Calu3 (cell line): ENCODE results near the gene MATN1. TPM values are rescaled to one million over a fixed set of nuclear protein-coding genes. Genes with fewer than 3 reads are reported as not detected.

Experiments
- BruUV-seq: library from RNA; stranded (reverse); fragments of 400-500 nt; replicated peaks from 2 replicates; lab custom pipeline; 2021; lab: Mats Ljungman, UMichigan
- CTCF ChIA-PET: fragments of 300-600 bp; sonication (Branson Sonifier 250); formaldehyde crosslinking; loops from one replicate; lab custom pipeline; 2022; ENCODE audit warnings: antibody characterized with exemption; lab: Charles Lee
- DNase-seq: peaks from one replicate; pipeline ENCODE4 v3.0.0; 2022
- H3K27ac Mint-ChIP-seq: one replicate; pipeline ENCODE4 v1.8.0; 2022; ENCODE audit warnings: mixed read lengths; ENCODE audit not compliant: unreplicated experiment
- H3K27me3 Mint-ChIP-seq: one replicate; pipeline ENCODE4 v1.8.0; 2022; ENCODE audit warnings: mixed read lengths; ENCODE audit not compliant: unreplicated experiment
- H3K36me3 Mint-ChIP-seq: one replicate; pipeline ENCODE4 v1.8.0; 2022; ENCODE audit warnings: mild to moderate bottlenecking, moderate library complexity, mixed read lengths; ENCODE audit not compliant: insufficient read depth, unreplicated experiment
- H3K4me1 Mint-ChIP-seq: one replicate; pipeline ENCODE4 v1.8.0; 2022; ENCODE audit warnings: mild to moderate bottlenecking, low read depth, mixed read lengths; ENCODE audit not compliant: unreplicated experiment
- H3K4me3 Mint-ChIP-seq: one replicate; pipeline ENCODE4 v1.8.0; 2022; ENCODE audit warnings: mild to moderate bottlenecking, low read depth, moderate library complexity, mixed read lengths; ENCODE audit not compliant: unreplicated experiment
- H3K9me3 Mint-ChIP-seq: one replicate; pipeline ENCODE4 v1.8.0; 2022; ENCODE audit warnings: low read depth, mixed read lengths; ENCODE audit not compliant: unreplicated experiment
- intact Hi-C: fragments of 100-400 bp; cut with micrococcal nuclease; formaldehyde crosslinking; loops from one replicate; pipeline ENCODE4 v1.10.0; 2022; ENCODE audit not compliant: unreplicated experiment
- total RNA-seq: library from RNA; stranded (reverse); gene quantifications from 2 replicates; pipeline ENCODE4 v1.2.3, GENCODE V29; 2022
- TF ChIP-seq, protein P1 (sequence below): fragments of 200-600 bp; IDR thresholded peaks from one replicate; pipeline ENCODE4 v1.8.0; 2022; ENCODE audit warnings: antibody characterized with exemption; ENCODE audit not compliant: unreplicated experiment

Gene MATN1
- total RNA-seq, 1 experiment from 2014 or later = not detected

- Mint-ChIP-seq H3K9me3 (no peaks in the 10 kb centered on the region), H3K27ac (no peak overlapping the region), H3K4me3 (no peak overlapping the region), H3K4me1 (no peaks in the 10 kb centered on the region), H3K27me3 (no peaks in the 10 kb centered on the region), H3K36me3 (peaks cover under 1% of the 10 kb centered on the region)
- intact Hi-C loops = no loop called here
- TF ChIP-seq, protein P1, sequence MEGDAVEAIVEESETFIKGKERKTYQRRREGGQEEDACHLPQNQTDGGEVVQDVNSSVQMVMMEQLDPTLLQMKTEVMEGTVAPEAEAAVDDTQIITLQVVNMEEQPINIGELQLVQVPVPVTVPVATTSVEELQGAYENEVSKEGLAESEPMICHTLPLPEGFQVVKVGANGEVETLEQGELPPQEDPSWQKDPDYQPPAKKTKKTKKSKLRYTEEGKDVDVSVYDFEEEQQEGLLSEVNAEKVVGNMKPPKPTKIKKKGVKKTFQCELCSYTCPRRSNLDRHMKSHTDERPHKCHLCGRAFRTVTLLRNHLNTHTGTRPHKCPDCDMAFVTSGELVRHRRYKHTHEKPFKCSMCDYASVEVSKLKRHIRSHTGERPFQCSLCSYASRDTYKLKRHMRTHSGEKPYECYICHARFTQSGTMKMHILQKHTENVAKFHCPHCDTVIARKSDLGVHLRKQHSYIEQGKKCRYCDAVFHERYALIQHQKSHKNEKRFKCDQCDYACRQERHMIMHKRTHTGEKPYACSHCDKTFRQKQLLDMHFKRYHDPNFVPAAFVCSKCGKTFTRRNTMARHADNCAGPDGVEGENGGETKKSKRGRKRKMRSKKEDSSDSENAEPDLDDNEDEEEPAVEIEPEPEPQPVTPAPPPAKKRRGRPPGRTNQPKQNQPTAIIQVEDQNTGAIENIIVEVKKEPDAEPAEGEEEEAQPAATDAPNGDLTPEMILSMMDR = no peak
- BruUV-seq = no TSS peak
- CTCF ChIA-PET = no interaction called here
- DNase-seq = no peak
Observed at GRCh38 chr1:30712583-30712982, 10.8 kb downstream of the MATN1 start.

- H3K4me3 Mint-ChIP-seq = no peak overlapping the region
- TF ChIP-seq, protein P1 = no peak
- DNase-seq = no peak
- H3K4me1 Mint-ChIP-seq = no peaks in the 10 kb centered on the region
- intact Hi-C loops = no loop called here
- H3K27me3 Mint-ChIP-seq = no peaks in the 10 kb centered on the region
- CTCF ChIA-PET = no interaction called here
- H3K9me3 Mint-ChIP-seq = no peaks in the 10 kb centered on the region
- H3K36me3 Mint-ChIP-seq = no peaks in the 10 kb centered on the region
- H3K27ac Mint-ChIP-seq = no peak overlapping the region
- BruUV-seq = no TSS peak
Observed at GRCh38 chr1:30710407-30710806, 13.0 kb downstream of the MATN1 start.

DNA sequence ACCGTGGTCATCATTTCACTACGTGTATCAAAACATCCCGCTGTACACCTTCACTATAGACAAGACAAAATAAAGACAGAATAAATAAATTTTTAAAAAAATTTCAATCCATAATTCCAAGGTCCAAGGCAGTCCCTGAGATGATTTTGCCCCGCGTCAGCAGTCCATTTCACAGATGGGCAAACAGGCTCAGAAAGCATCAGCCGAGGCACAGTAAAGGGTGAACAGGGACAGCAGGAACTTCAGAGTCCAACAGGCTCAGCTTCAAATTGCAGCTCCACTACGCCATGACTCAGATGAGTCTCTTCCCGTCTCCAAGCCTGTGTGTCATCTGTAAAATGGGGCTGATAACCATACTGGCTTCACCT lies 15.0 kb downstream of the MATN1 start:
- intact Hi-C loops = loop anchor here (5.0 to 10.0 kb wide), 3 partner anchors 604 to 1204 kb away; no protein-coding TSS in a partner anchor
- Mint-ChIP-seq H3K9me3 (no peaks in the 10 kb centered on the region), H3K36me3 (no peaks in the 10 kb centered on the region), H3K27me3 (no peaks in the 10 kb centered on the region), H3K27ac (no peak overlapping the region), H3K4me1 (no peaks in the 10 kb centered on the region), H3K4me3 (no peak overlapping the region)
- TF ChIP-seq, protein P1 = no peak
- no TSS peak for BruUV-seq
- DNase-seq = no peak
- CTCF ChIA-PET = interaction anchor here (0.6 to 1.6 kb wide), 5 partner anchors 138 to 1368 kb away, joined by 3 to 7 read pairs (median 5); no protein-coding TSS in a partner anchor

GRCh38 chr1:30707412-30708360 lies 15.7 kb downstream of the MATN1 start:
- H3K27me3 Mint-ChIP-seq = no peaks in the 10 kb centered on the region
- TF ChIP-seq, protein P1 = peak; percentile 94
- no TSS peak for BruUV-seq
- no peak overlapping the region for H3K27ac Mint-ChIP-seq
- H3K9me3 Mint-ChIP-seq = no peaks in the 10 kb centered on the region
- no peak overlapping the region for H3K4me3 Mint-ChIP-seq
- CTCF ChIA-PET = interaction anchor here (0.6 to 1.6 kb wide), 9 partner anchors 138 to 1827 kb away, joined by 3 to 7 read pairs (median 4); no protein-coding TSS in a partner anchor
- no peaks in the 10 kb centered on the region for H3K36me3 Mint-ChIP-seq
- intact Hi-C loops = loop anchor here (5.0 to 10.0 kb wide), 3 partner anchors 603 to 1203 kb away; no protein-coding TSS in a partner anchor
- DNase-seq = peak; percentile 84
- no peaks in the 10 kb centered on the region for H3K4me1 Mint-ChIP-seq
